ENCODE measurements around the gene WDFY3.

DNA sequence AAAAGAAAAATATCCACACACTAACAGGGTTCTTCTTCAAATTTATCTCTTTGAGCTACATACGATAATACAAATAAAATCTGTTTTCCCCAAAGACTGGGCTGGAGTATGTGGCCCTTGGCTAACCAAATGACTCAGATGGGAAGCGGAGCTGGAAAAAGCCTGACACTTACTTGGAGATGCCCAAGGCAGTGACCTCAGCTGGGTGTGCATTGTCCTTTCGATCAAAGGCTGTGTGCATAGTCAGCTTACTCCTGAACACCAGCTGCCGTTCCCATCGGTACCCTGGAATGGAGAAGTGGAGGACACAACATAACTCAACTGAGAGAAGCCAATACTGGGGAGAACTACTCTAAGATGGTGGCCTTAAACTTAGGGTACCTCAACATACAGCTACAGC, 288.5 kb downstream of the WDFY3 start:
- TF ChIP-seq, protein P1, sequence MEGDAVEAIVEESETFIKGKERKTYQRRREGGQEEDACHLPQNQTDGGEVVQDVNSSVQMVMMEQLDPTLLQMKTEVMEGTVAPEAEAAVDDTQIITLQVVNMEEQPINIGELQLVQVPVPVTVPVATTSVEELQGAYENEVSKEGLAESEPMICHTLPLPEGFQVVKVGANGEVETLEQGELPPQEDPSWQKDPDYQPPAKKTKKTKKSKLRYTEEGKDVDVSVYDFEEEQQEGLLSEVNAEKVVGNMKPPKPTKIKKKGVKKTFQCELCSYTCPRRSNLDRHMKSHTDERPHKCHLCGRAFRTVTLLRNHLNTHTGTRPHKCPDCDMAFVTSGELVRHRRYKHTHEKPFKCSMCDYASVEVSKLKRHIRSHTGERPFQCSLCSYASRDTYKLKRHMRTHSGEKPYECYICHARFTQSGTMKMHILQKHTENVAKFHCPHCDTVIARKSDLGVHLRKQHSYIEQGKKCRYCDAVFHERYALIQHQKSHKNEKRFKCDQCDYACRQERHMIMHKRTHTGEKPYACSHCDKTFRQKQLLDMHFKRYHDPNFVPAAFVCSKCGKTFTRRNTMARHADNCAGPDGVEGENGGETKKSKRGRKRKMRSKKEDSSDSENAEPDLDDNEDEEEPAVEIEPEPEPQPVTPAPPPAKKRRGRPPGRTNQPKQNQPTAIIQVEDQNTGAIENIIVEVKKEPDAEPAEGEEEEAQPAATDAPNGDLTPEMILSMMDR (IDR thresholded peaks at IDR 0.05), result no peak
- TF ChIP-seq EZH2 (IDR thresholded peaks at IDR 0.05; ENCODE audit: borderline replicate concordance, insufficient read depth, low read depth, low read length, poor library complexity, severe bottlenecking), result no peak

Data from B cell (primary cell).